HepG2 (cell line): ENCODE results near the gene SEMA5B. TPM values are rescaled to one million over a fixed set of nuclear protein-coding genes. Genes with fewer than 3 reads are reported as not detected.

Experiments
- ATAC-seq: fragments of 200-7000 bp; cut with Tn5 transposase; 3 replicates; pipeline ENCODE4 v1.9.1; 2020; ENCODE audit warnings: mild to moderate bottlenecking, moderate library complexity
- BruUV-seq: library from RNA; stranded (reverse); fragments of 400-500 nt; replicated peaks from 2 replicates; lab custom pipeline; 2021; lab: Mats Ljungman, UMichigan
- CTCF ChIA-PET: fragments of 300-600 bp; formaldehyde crosslinking; extraction: SDS; loops from one replicate; lab custom pipeline; 2021; ENCODE audit warnings: low total read pairs, inconsistent platforms, low intra/inter-chr PET ratio; lab: Yijun Ruan, JAX
- POLR2A ChIA-PET: fragments of 350-600 bp; sonication (Branson Sonifier 250); formaldehyde crosslinking; loops from one replicate; lab custom pipeline; 2020; ENCODE audit warnings: antibody characterized with exemption, inconsistent platforms; lab: Yijun Ruan, JAX
- DNase-seq: peaks from one replicate; pipeline ENCODE4 v3.0.0-alpha.2; 2015; ENCODE audit warnings: low spot score
- FAIRE-seq: peaks from 3 replicates; lab custom pipeline; 2011; peaks lifted over from hg19 to GRCh38; lab: Jason Lieb, UNC
- H2AFZ ChIP-seq: one replicate; pipeline ENCODE4 v1.6.1; 2011; ENCODE audit warnings: low read length, inconsistent platforms
- H3K27ac ChIP-seq: fragments of 300-600 bp; 3 replicates; pipeline ENCODE4 v1.8.0; 2011; ENCODE audit warnings: mixed run types, mild to moderate bottlenecking, mixed read lengths, low read length, inconsistent platforms; ENCODE audit not compliant: insufficient read depth; ENCODE audit errors: extremely low read length
- H3K27me3 ChIP-seq, 2 experiments: fragments of 200-600 bp in 1 of 2; 2 replicates in 1 of 2; 3 replicates in 1 of 2; pipeline versions ENCODE4 v1.6.0 to v1.8.0; 2011; ENCODE audit warnings: low read length in 2 of 2, mild to moderate bottlenecking in 2 of 2, moderate library complexity in 2 of 2, inconsistent platforms in 1 of 2; ENCODE audit not compliant: insufficient read depth in 2 of 2, control insufficient read depth in 1 of 2
- H3K36me3 ChIP-seq, 2 experiments: fragments of 200-600 bp in 1 of 2; replicated peaks in 1 of 2; 2 replicates in 1 of 2; 3 replicates in 1 of 2; pipeline versions ENCODE4 v1.5.1 to v1.8.0; 2011; ENCODE audit warnings: low read length in 2 of 2, inconsistent platforms in 1 of 2; ENCODE audit not compliant: insufficient read depth in 2 of 2, control insufficient read depth in 1 of 2
- H3K4me1 ChIP-seq: 2 replicates; pipeline ENCODE4 v1.5.1; 2012; ENCODE audit warnings: low read length, inconsistent platforms; ENCODE audit not compliant: insufficient read depth
- H3K4me2 ChIP-seq: 2 replicates; pipeline ENCODE4 v1.6.0; 2011; ENCODE audit warnings: low read depth, low read length, inconsistent platforms
- H3K4me3 ChIP-seq, 3 experiments: fragments of 200-600 bp in 1 of 3; sonication (generic), shearing (Covaris generic) in 1 of 3; replicated peaks in 1 of 3; 2 replicates each; pipeline ENCODE4 v1.5.1; 2011 to 2016; ENCODE audit warnings: low read length in 3 of 3, inconsistent platforms in 2 of 3, low read depth in 2 of 3, mild to moderate bottlenecking in 2 of 3, control low read depth in 1 of 3, mixed read lengths in 1 of 3; ENCODE audit not compliant: insufficient read depth in 1 of 3
- H3K79me2 ChIP-seq: one replicate; pipeline ENCODE4 v1.6.1; 2011; ENCODE audit warnings: low read length, inconsistent platforms; ENCODE audit not compliant: insufficient read depth
- H3K9ac ChIP-seq: 2 replicates; pipeline ENCODE4 v1.6.0; 2011; ENCODE audit warnings: mild to moderate bottlenecking, low read depth, low read length, inconsistent platforms; ENCODE audit not compliant: insufficient read depth
- H3K9me3 ChIP-seq: 2 replicates; pipeline ENCODE4 v1.5.1; 2012; ENCODE audit warnings: mild to moderate bottlenecking, low read length
- H4K20me1 ChIP-seq: 2 replicates; pipeline ENCODE4 v1.6.0; 2011; ENCODE audit warnings: inconsistent platforms, mild to moderate bottlenecking, low read length, moderate library complexity; ENCODE audit not compliant: insufficient read depth
- EP300 ChIP-seq, 3 experiments: sonication (generic) in 1 of 3; formaldehyde crosslinking in 1 of 3; IDR thresholded peaks; 2 replicates each; pipeline versions ENCODE4 v1.5.1 to v1.6.1; 2011 to 2020; ENCODE audit warnings: low read depth in 2 of 3, low read length in 2 of 3, borderline replicate concordance in 1 of 3, improper control_type of control experiment in 1 of 3, mild to moderate bottlenecking in 1 of 3, missing genetic modification reagents in 1 of 3, moderate library complexity in 1 of 3
- KLF9 ChIP-seq: IDR thresholded peaks from 2 replicates; pipeline ENCODE4 v1.6.1; 2016; ENCODE audit warnings: low read depth
- NAIF1 ChIP-seq: sonication (generic); formaldehyde crosslinking; IDR thresholded peaks from 2 replicates; pipeline ENCODE4 v1.5.0; 2020; ENCODE audit warnings: mild to moderate bottlenecking, missing genetic modification reagents, borderline replicate concordance
- NFE2L1 ChIP-seq: sonication (generic); formaldehyde crosslinking; IDR thresholded peaks from 2 replicates; pipeline ENCODE4 v1.4.0; 2020; ENCODE audit warnings: missing genetic modification reagents, mild to moderate bottlenecking, borderline replicate concordance
- PATZ1 ChIP-seq: sonication (generic); formaldehyde crosslinking; IDR thresholded peaks from 2 replicates; pipeline ENCODE4 v1.4.0; 2020; ENCODE audit warnings: missing genetic modification reagents
- SIX4 ChIP-seq: sonication (generic); formaldehyde crosslinking; IDR thresholded peaks from 2 replicates; pipeline ENCODE4 v1.4.0; 2020; ENCODE audit warnings: missing genetic modification reagents
- TOE1 ChIP-seq: sonication (generic); formaldehyde crosslinking; IDR thresholded peaks from 2 replicates; pipeline ENCODE4 v1.4.0; 2020; ENCODE audit warnings: mild to moderate bottlenecking, missing genetic modification reagents
- ZBTB46 ChIP-seq: sonication (generic); formaldehyde crosslinking; IDR thresholded peaks from 2 replicates; pipeline ENCODE4 v1.4.0; 2020; ENCODE audit warnings: mild to moderate bottlenecking, missing genetic modification reagents, borderline replicate concordance
- ZFP1 ChIP-seq: IDR thresholded peaks from 2 replicates; pipeline ENCODE4 v1.6.1; 2016
- ZMYM3 ChIP-seq: sonication (generic); formaldehyde crosslinking; IDR thresholded peaks from 2 replicates; pipeline ENCODE4 v1.5.1; 2020; ENCODE audit warnings: mild to moderate bottlenecking, missing genetic modification reagents
- ZNF75D ChIP-seq: sonication (generic); formaldehyde crosslinking; IDR thresholded peaks from 2 replicates; pipeline ENCODE4 v1.8.1; 2023; ENCODE audit warnings: missing genetic modification reagents, mild to moderate bottlenecking, borderline replicate concordance
- ZNF782 ChIP-seq: sonication (generic); formaldehyde crosslinking; IDR thresholded peaks from 2 replicates; pipeline ENCODE4 v1.4.0; 2020; ENCODE audit warnings: missing genetic modification reagents, mild to moderate bottlenecking, borderline replicate concordance
- ZSCAN21 ChIP-seq: sonication (generic); formaldehyde crosslinking; IDR thresholded peaks from 2 replicates; pipeline ENCODE4 v1.8.0; 2022; ENCODE audit warnings: mild to moderate bottlenecking, missing genetic modification reagents, moderate library complexity, borderline replicate concordance
- WGBS: methylation state at CpG from one replicate; pipeline ENCODE4 v1.1.6; 2017; ENCODE audit warnings: low lambda C conversion rate; 5-methylcytosine and 5-hydroxymethylcytosine counted together
- in situ Hi-C: cut with HindIII; loops from 2 replicates; pipeline ENCODE4 v1.10.0; 2017; ENCODE audit warnings: low pct_unique_long_range_greater_than_20kb; ENCODE audit not compliant: extremely low pct_ligation_motif_present
- intact Hi-C: fragments of 100-400 bp; cut with micrococcal nuclease; formaldehyde crosslinking; loops from one replicate; pipeline ENCODE4 v1.10.0; 2022; ENCODE audit not compliant: unreplicated experiment
- polyA plus RNA-seq, 8 experiments: library from polyadenylated mRNA; depleted of rRNA in 3 of 8; stranded (reverse) in 7 of 8; unstranded in 1 of 8; fragments of >200 nt; fragmentation: Illumina TruSeq in 4 of 8; extraction: Trizol in 4 of 8; gene quantifications; 2 replicates each; pipeline versions ENCODE4 v1.2.1 to v1.2.3, GENCODE V29; 2011 to 2016; ENCODE audit warnings: low read depth in 4 of 8, missing spikeins in 1 of 8, mixed read lengths in 1 of 8; ENCODE audit not compliant: insufficient read depth in 1 of 8
- total RNA-seq, 5 experiments: library from RNA; depleted of rRNA; stranded (reverse); fragments of >200 nt; fragmentation: Illumina TruSeq; extraction: Trizol; gene quantifications; 2 replicates each; pipeline ENCODE4 v1.2.3, GENCODE V29; 2016; ENCODE audit warnings: low read depth in 1 of 5

The SEMA5B gene
- total and polyA plus RNA-seq, 2 of the 13 experiments (the other 11 are each of a cell fraction or from before 2014, with no cell fraction given), result not detected

GRCh38 chr3:122944671-122945161 lies 82.8 kb downstream of the SEMA5B start:
- H3K4me2 ChIP-seq, result no peak overlapping the region
- no peaks in the 10 kb centered on the region for H3K36me3 ChIP-seq
- no peaks in the 10 kb centered on the region for H3K9me3 ChIP-seq
- no peak for ATAC-seq
- no peak overlapping the region for H3K27ac ChIP-seq
- H3K79me2 ChIP-seq, result no peaks in the 10 kb centered on the region
- in situ Hi-C loops, result loop anchor here (5.0 kb wide), 1 partner anchor 83 kb away; the partner anchor contains the start of gene SEMA5B
- no peak for DNase-seq
- BruUV-seq, result no TSS peak
- no peak overlapping the region for H3K9ac ChIP-seq
- H3K4me3 ChIP-seq, result no peak overlapping the region
- H3K27me3 ChIP-seq, result peaks cover 0 to 27% of the 10 kb centered on the region in 2 experiments; a peak in 3 of 5 replicates
- 69% methylated on average over 3 of the region's 7 CpGs for WGBS
- ChIA-PET CTCF (no interaction called here), POLR2A (no interaction called here)
- H2AFZ ChIP-seq, result no peak overlapping the region
- H4K20me1 ChIP-seq, result no peaks in the 10 kb centered on the region
- peaks cover 6% of the 10 kb centered on the region for H3K4me1 ChIP-seq
- intact Hi-C loops, result loop anchor here (5.0 kb wide), 1 partner anchor 1397 kb away; the partner anchor contains the start of gene POLQ
- no peak for FAIRE-seq
- TF ChIP-seq EP300 (IDR thresholded peaks at IDR 0.05; ENCODE audit: low read depth in 2 of 2, low read length in 2 of 2) (no peak), EP300 (CRISPR knock-in tag; IDR thresholded peaks at IDR 0.05; ENCODE audit: borderline replicate concordance) (no peak), KLF9 (CRISPR knock-in tag) (no peak)

- DNase-seq (no peak), FAIRE-seq (no peak), ATAC-seq (no peak)
- ChIA-PET CTCF (interaction anchor here (1.2 kb wide), 1 partner anchor 251 kb away, joined by 3 read pairs; no protein-coding TSS in a partner anchor), POLR2A (no interaction called here)
- intact Hi-C loops (loop anchor here (1.0 to 5.0 kb wide), 6 partner anchors 71 to 1397 kb away; partner anchors contain the start of gene POLQ), in situ Hi-C loops (no loop called here)
- Histone ChIP-seq H3K9me3 (no peaks in the 10 kb centered on the region), H3K4me2 (no peak overlapping the region), H3K27ac (no peak overlapping the region), H3K27me3 (peaks cover 0 to 28% of the 10 kb centered on the region in 2 experiments; a peak in 3 of 5 replicates), H3K79me2 (no peaks in the 10 kb centered on the region), H3K9ac (no peak overlapping the region), H3K4me3 (no peak overlapping the region), H3K36me3 (no peaks in the 10 kb centered on the region), H2AFZ (no peak overlapping the region), H3K4me1 (peaks cover 15% of the 10 kb centered on the region), H4K20me1 (no peaks in the 10 kb centered on the region)
- no TSS peak for BruUV-seq
- WGBS, result 46% methylated on average over 3 of the region's 3 CpGs
- TF ChIP-seq PATZ1 (CRISPR knock-in tag) (no peak), ZNF782 (no peak), ZMYM3 (no peak), NAIF1 (no peak), SIX4 (CRISPR knock-in tag) (no peak), ZSCAN21 (CRISPR knock-in tag) (no peak), NFE2L1 (CRISPR knock-in tag) (no peak), ZNF75D (CRISPR knock-in tag) (no peak), ZBTB46 (CRISPR knock-in tag) (no peak), TOE1 (CRISPR knock-in tag) (no peak), ZFP1 (no peak)
Observed at GRCh38 chr3:122943828-122944190, 83.8 kb downstream of the SEMA5B start.
